HG03064 (cell line): Measurements from ENCODE around the gene TMEM255B.

Experiments
- ATAC-seq: cut with Tn5 transposase; IDR thresholded peaks from one replicate; pipeline ENCODE4 v1.9.1; 2021; ENCODE audit warnings: low read depth; ENCODE audit not compliant: unreplicated experiment

Gene TMEM255B

GRCh38 chr13:113845055-113845454 is 86.0 kb downstream of the TMEM255B start:
- no peak for ATAC-seq

GRCh38 chr13:113845723-113846635 is 87.0 kb downstream of the TMEM255B start:
- no peak for ATAC-seq

GRCh38 chr13:113846636-113847318 is 87.8 kb downstream of the TMEM255B start:
- ATAC-seq, result no peak

GRCh38 chr13:113848020-113848419 is 89.0 kb downstream of the TMEM255B start:
- ATAC-seq, result no peak

- ATAC-seq, result no peak
Observed at GRCh38 chr13:113848431-113849260, 89.6 kb downstream of the TMEM255B start.

- ATAC-seq, result no peak
Observed at GRCh38 chr13:113849546-113849945, 90.5 kb downstream of the TMEM255B start.

GRCh38 chr13:113849981-113850721 is 91.1 kb downstream of the TMEM255B start:
- ATAC-seq, result no peak

- no peak for ATAC-seq
Observed at GRCh38 chr13:113850722-113851479, 91.9 kb downstream of the TMEM255B start.

- no peak for ATAC-seq
Observed at GRCh38 chr13:113851480-113851803, 92.4 kb downstream of the TMEM255B start.

- no peak for ATAC-seq
Observed at GRCh38 chr13:113851826-113852535, 93.0 kb downstream of the TMEM255B start.

GRCh38 chr13:113852536-113853517 is 93.8 kb downstream of the TMEM255B start:
- ATAC-seq, result no peak

- ATAC-seq, result no peak
Observed at GRCh38 chr13:113853518-113854237, 94.7 kb downstream of the TMEM255B start.

GRCh38 chr13:113854238-113855011 is 95.4 kb downstream of the TMEM255B start:
- no peak for ATAC-seq

- ATAC-seq, result no peak
Observed at GRCh38 chr13:113855012-113855921, 96.2 kb downstream of the TMEM255B start.

GRCh38 chr13:113855931-113856715 is 97.1 kb downstream of the TMEM255B start:
- ATAC-seq, result no peak
